WTC11 (cell line): ENCODE measurements around the gene LLGL1. TPM values are rescaled to one million over a fixed set of nuclear protein-coding genes. Genes with fewer than 3 reads are reported as not detected.

Experiments
- ATAC-seq: fragments of 200-7000 bp; cut with Tn5 transposase; 2 replicates; pipeline ENCODE4 v1.10.0; 2021; ENCODE audit warnings: mild to moderate bottlenecking, moderate library complexity
- CTCF ChIA-PET: fragments of 300-600 bp; sonication (Branson Sonifier 250); formaldehyde crosslinking; loops from one replicate; lab custom pipeline; 2021; ENCODE audit warnings: antibody characterized with exemption; lab: Charles Lee
- POLR2A ChIA-PET: fragments of 350-600 bp; sonication (Branson Sonifier 250); formaldehyde crosslinking; loops from one replicate; lab custom pipeline; 2021; ENCODE audit warnings: antibody characterized with exemption; lab: Charles Lee
- DNase-seq: peaks from one replicate; pipeline ENCODE4 v3.0.0; 2021; ENCODE audit warnings: low spot score
- H3K27ac Mint-ChIP-seq: 2 replicates; pipeline ENCODE4 v1.8.0; 2021; ENCODE audit warnings: mixed read lengths
- H3K27me3 Mint-ChIP-seq: 2 replicates; pipeline ENCODE4 v1.8.0; 2021; ENCODE audit warnings: low read depth, mild to moderate bottlenecking, moderate library complexity, mixed read lengths
- H3K36me3 Mint-ChIP-seq: 2 replicates; pipeline ENCODE4 v1.8.0; 2021; ENCODE audit warnings: mixed read lengths
- H3K4me1 Mint-ChIP-seq: 2 replicates; pipeline ENCODE4 v1.8.0; 2022; ENCODE audit warnings: mixed read lengths
- H3K4me3 Mint-ChIP-seq: 2 replicates; pipeline ENCODE4 v1.8.0; 2021; ENCODE audit warnings: mild to moderate bottlenecking, moderate library complexity, mixed read lengths
- H3K9me3 Mint-ChIP-seq: 2 replicates; pipeline ENCODE4 v1.8.0; 2021; ENCODE audit warnings: mixed read lengths
- AR ChIP-seq: fragments of 250-450 bp; sonication (Bioruptor Pico); IDR thresholded peaks from 2 replicates; pipeline ENCODE4 v1.9.0; 2021; ENCODE audit warnings: mild to moderate bottlenecking
- E2F1 ChIP-seq: sonication (generic); formaldehyde crosslinking; IDR thresholded peaks from 2 replicates; pipeline ENCODE4 v1.8.0; 2022; ENCODE audit warnings: mild to moderate bottlenecking, missing genetic modification reagents
- ERG ChIP-seq: fragments of 250-450 bp; sonication (Bioruptor Pico); IDR thresholded peaks from 2 replicates; pipeline ENCODE4 v1.8.0; 2021; ENCODE audit warnings: mild to moderate bottlenecking
- FOXP1 ChIP-seq: sonication (generic); formaldehyde crosslinking; IDR thresholded peaks from 2 replicates; pipeline ENCODE4 v1.8.0; 2022; ENCODE audit warnings: missing genetic modification reagents, mild to moderate bottlenecking, moderate library complexity, borderline replicate concordance
- JAZF1 ChIP-seq: fragments of 250-450 bp; sonication (Bioruptor Pico); IDR thresholded peaks from 2 replicates; pipeline ENCODE4 v1.9.0; 2021; ENCODE audit warnings: moderate library complexity, mild to moderate bottlenecking, inconsistent platforms
- MYBL2 ChIP-seq: sonication (generic); formaldehyde crosslinking; IDR thresholded peaks from 2 replicates; pipeline ENCODE4 v1.8.1; 2023; ENCODE audit warnings: mild to moderate bottlenecking, moderate library complexity, missing genetic modification reagents
- NR3C1 ChIP-seq: sonication (generic); formaldehyde crosslinking; conservative IDR thresholded peaks from 2 replicates; pipeline ENCODE4 v1.8.1; 2023; ENCODE audit warnings: low read depth, mild to moderate bottlenecking, missing genetic modification reagents
- SMAD4 ChIP-seq: sonication (generic); formaldehyde crosslinking; IDR thresholded peaks from 2 replicates; pipeline ENCODE4 v1.8.0; 2022; ENCODE audit warnings: mild to moderate bottlenecking, missing genetic modification reagents
- ZBTB43 ChIP-seq: sonication (generic); formaldehyde crosslinking; IDR thresholded peaks from 2 replicates; pipeline ENCODE4 v1.8.1; 2023; ENCODE audit warnings: mild to moderate bottlenecking, missing genetic modification reagents
- ZNF121 ChIP-seq: sonication (generic); formaldehyde crosslinking; IDR thresholded peaks from 2 replicates; pipeline ENCODE4 v1.8.0; 2023; ENCODE audit warnings: missing genetic modification reagents
- ZNF263 ChIP-seq: sonication (generic); formaldehyde crosslinking; IDR thresholded peaks from 2 replicates; pipeline ENCODE4 v1.8.1; 2022; ENCODE audit warnings: low read depth, mild to moderate bottlenecking, moderate library complexity, missing genetic modification reagents
- ZNF416 ChIP-seq: fragments of 250-450 bp; sonication (Bioruptor Pico); IDR thresholded peaks from 2 replicates; pipeline ENCODE4 v1.9.0; 2021; ENCODE audit warnings: mild to moderate bottlenecking, inconsistent platforms
- ZNF671 ChIP-seq: fragments of 250-450 bp; sonication (Bioruptor Pico); IDR thresholded peaks from 2 replicates; pipeline ENCODE4 v1.8.0; 2021; ENCODE audit warnings: mild to moderate bottlenecking
- total RNA-seq: library from RNA; stranded (reverse); gene quantifications from 3 replicates; pipeline ENCODE4 v1.2.3, GENCODE V29; 2021
- TF ChIP-seq, protein P1 (sequence below): sonication (generic); formaldehyde crosslinking; IDR thresholded peaks from 2 replicates; pipeline ENCODE4 v1.8.1; 2022; ENCODE audit warnings: mild to moderate bottlenecking, moderate library complexity, missing genetic modification reagents
- TF ChIP-seq, protein P2 (sequence below): sonication (generic); formaldehyde crosslinking; IDR thresholded peaks from 2 replicates; pipeline ENCODE4 v1.8.1; 2022; ENCODE audit warnings: missing genetic modification reagents, borderline replicate concordance
- TF ChIP-seq, protein P3 (sequence below): sonication (generic); formaldehyde crosslinking; conservative IDR thresholded peaks from 2 replicates; pipeline ENCODE4 v1.8.1; 2023; ENCODE audit warnings: mild to moderate bottlenecking, low read depth, missing genetic modification reagents, moderate library complexity

LLGL1 gene
- total RNA-seq, 1 experiment from 2014 or later = 87.8 TPM

- POLR2A ChIA-PET = interaction anchor here (0.6 kb wide), 1 partner anchor 1733 kb away, joined by 3 read pairs; no protein-coding TSS in a partner anchor
- H3K9me3 Mint-ChIP-seq = no peaks in the 10 kb centered on the region
- CTCF ChIA-PET = no interaction called here
- DNase-seq = no peak
- no peak for TF ChIP-seq ERG (CRISPR knock-in tag)
- TF ChIP-seq E2F1 (CRISPR knock-in tag) = no peak
- no peak for TF ChIP-seq FOXP1
- TF ChIP-seq, protein P1, sequence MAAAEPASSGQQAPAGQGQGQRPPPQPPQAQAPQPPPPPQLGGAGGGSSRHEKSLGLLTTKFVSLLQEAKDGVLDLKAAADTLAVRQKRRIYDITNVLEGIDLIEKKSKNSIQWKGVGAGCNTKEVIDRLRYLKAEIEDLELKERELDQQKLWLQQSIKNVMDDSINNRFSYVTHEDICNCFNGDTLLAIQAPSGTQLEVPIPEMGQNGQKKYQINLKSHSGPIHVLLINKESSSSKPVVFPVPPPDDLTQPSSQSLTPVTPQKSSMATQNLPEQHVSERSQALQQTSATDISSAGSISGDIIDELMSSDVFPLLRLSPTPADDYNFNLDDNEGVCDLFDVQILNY (CRISPR knock-in tag) = no peak
- no peak for TF ChIP-seq AR
- TF ChIP-seq ZBTB43 (CRISPR knock-in tag) = no peak
- no peak for TF ChIP-seq ZNF416
- TF ChIP-seq, protein P2, sequence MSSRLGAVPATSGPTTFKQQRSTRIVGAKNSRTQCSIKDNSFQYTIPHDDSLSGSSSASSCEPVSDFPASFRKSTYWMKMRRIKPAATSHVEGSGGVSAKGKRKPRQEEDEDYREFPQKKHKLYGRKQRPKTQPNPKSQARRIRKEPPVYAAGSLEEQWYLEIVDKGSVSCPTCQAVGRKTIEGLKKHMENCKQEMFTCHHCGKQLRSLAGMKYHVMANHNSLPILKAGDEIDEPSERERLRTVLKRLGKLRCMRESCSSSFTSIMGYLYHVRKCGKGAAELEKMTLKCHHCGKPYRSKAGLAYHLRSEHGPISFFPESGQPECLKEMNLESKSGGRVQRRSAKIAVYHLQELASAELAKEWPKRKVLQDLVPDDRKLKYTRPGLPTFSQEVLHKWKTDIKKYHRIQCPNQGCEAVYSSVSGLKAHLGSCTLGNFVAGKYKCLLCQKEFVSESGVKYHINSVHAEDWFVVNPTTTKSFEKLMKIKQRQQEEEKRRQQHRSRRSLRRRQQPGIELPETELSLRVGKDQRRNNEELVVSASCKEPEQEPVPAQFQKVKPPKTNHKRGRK (CRISPR knock-in tag) = no peak
- TF ChIP-seq, all 79 proteins: peak for 0
- peaks cover 10% of the 10 kb centered on the region for H3K4me1 Mint-ChIP-seq
- no peaks in the 10 kb centered on the region for H3K36me3 Mint-ChIP-seq
- H3K27ac Mint-ChIP-seq = no peak overlapping the region
- H3K4me3 Mint-ChIP-seq = no peak overlapping the region
- no peak for ATAC-seq
- no peaks in the 10 kb centered on the region for H3K27me3 Mint-ChIP-seq
Observed at GRCh38 chr17:18177133-18177532, 48.3 kb upstream of the LLGL1 start.

DNA sequence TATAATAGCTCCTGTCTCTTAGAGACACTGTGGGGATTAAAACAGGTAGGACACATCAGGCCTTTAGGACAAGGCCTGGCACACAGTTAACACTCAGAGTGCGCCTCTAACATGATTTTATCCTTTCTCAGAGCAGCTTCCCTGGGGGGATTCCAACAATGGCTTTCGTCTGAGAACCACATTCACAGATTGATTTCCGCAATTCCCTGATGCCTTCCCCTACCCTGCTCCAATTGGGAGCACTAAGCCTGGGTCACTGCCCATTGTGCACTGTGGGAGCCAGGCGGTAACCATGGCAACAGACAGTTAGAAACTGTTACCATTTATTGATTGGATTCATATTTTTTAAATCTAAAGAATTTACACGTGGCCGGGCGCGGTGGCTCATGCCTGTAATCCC lies 47.7 kb upstream of the LLGL1 start:
- no peak for ATAC-seq
- Mint-ChIP-seq H3K4me3 (no peak overlapping the region), H3K27ac (no peak overlapping the region), H3K27me3 (no peaks in the 10 kb centered on the region), H3K4me1 (peaks cover 12% of the 10 kb centered on the region), H3K36me3 (no peaks in the 10 kb centered on the region), H3K9me3 (no peaks in the 10 kb centered on the region)
- ChIA-PET CTCF (no interaction called here), POLR2A (no interaction called here)
- no peak for TF ChIP-seq ZNF263 (CRISPR knock-in tag)
- DNase-seq = no peak

DNA sequence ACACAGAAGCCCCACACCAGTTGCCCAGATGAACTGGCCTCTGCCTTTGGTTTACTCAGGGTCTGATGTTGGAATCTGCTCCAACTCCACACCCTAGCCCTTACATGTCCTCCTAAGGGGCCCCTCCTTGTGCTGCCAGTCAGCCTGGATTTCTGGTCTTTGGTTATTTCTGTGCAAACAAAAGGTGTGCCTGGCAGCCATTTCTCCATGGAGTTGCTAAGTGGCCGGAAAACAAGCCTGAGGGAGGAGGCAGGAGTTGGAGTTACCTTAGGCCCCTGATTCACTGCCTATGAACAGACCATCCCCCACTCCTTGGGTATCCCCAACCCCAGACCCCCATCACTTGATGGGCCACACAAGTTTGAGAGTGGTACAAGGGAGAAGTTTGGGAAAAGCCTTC lies 46.2 kb upstream of the LLGL1 start:
- no peaks in the 10 kb centered on the region for H3K27me3 Mint-ChIP-seq
- no peak for DNase-seq
- H3K4me3 Mint-ChIP-seq = no peak overlapping the region
- TF ChIP-seq ZNF671 (CRISPR knock-in tag) (no peak), SMAD4 (CRISPR knock-in tag) (no peak), JAZF1 (CRISPR knock-in tag) (no peak), ZNF121 (CRISPR knock-in tag) (no peak), AR (no peak), MYBL2 (CRISPR knock-in tag) (no peak), NR3C1 (CRISPR knock-in tag) (no peak)
- TF ChIP-seq, protein P3, sequence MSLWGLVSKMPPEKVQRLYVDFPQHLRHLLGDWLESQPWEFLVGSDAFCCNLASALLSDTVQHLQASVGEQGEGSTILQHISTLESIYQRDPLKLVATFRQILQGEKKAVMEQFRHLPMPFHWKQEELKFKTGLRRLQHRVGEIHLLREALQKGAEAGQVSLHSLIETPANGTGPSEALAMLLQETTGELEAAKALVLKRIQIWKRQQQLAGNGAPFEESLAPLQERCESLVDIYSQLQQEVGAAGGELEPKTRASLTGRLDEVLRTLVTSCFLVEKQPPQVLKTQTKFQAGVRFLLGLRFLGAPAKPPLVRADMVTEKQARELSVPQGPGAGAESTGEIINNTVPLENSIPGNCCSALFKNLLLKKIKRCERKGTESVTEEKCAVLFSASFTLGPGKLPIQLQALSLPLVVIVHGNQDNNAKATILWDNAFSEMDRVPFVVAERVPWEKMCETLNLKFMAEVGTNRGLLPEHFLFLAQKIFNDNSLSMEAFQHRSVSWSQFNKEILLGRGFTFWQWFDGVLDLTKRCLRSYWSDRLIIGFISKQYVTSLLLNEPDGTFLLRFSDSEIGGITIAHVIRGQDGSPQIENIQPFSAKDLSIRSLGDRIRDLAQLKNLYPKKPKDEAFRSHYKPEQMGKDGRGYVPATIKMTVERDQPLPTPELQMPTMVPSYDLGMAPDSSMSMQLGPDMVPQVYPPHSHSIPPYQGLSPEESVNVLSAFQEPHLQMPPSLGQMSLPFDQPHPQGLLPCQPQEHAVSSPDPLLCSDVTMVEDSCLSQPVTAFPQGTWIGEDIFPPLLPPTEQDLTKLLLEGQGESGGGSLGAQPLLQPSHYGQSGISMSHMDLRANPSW (CRISPR knock-in tag) = no peak
- no peaks in the 10 kb centered on the region for H3K9me3 Mint-ChIP-seq
- CTCF ChIA-PET = no interaction called here
- H3K36me3 Mint-ChIP-seq = no peaks in the 10 kb centered on the region
- peak overlapping the region; percentile 82; the same call in 1 of the 2 replicates for H3K27ac Mint-ChIP-seq
- POLR2A ChIA-PET = interaction anchor here (0.7 kb wide), 1 partner anchor 25 kb away, joined by 3 read pairs; no protein-coding TSS in a partner anchor
- ATAC-seq = no peak
- H3K4me1 Mint-ChIP-seq = peaks cover 12% of the 10 kb centered on the region
